H9 (cell line): Measurements from ENCODE around the gene EMP3. TPM values are rescaled to one million over a fixed set of nuclear protein-coding genes. Genes with fewer than 3 reads are reported as not detected.

Source experiments
- DNase-seq: peaks from one replicate; pipeline ENCODE4 v3.0.0-alpha.2; 2017
- H2AFZ ChIP-seq: one replicate; pipeline ENCODE4 v1.6.1; 2013; ENCODE audit warnings: mild to moderate bottlenecking, low read length, control low read depth, moderate library complexity
- H2AK5ac ChIP-seq: 2 replicates; pipeline ENCODE4 v1.6.1; 2013; ENCODE audit warnings: low read length, control low read depth, mixed read lengths; ENCODE audit not compliant: insufficient read length
- H2BK120ac ChIP-seq: one replicate; pipeline ENCODE4 v1.6.1; 2013; ENCODE audit warnings: low read depth, mild to moderate bottlenecking, low read length, control low read depth, inconsistent platforms; ENCODE audit not compliant: poor library complexity, severe bottlenecking
- H2BK12ac ChIP-seq: 2 replicates; pipeline ENCODE4 v1.6.1; 2013; ENCODE audit warnings: low read length, control low read depth, mixed read lengths, low read depth; ENCODE audit not compliant: insufficient read length
- H2BK15ac ChIP-seq: 2 replicates; pipeline ENCODE4 v1.6.1; 2013; ENCODE audit warnings: low read depth, low read length, control low read depth
- H2BK20ac ChIP-seq: one replicate; pipeline ENCODE4 v1.6.1; 2013; ENCODE audit warnings: low read depth, mild to moderate bottlenecking, low read length, control low read depth, inconsistent platforms; ENCODE audit not compliant: poor library complexity, severe bottlenecking
- H2BK5ac ChIP-seq: 2 replicates; pipeline ENCODE4 v1.6.1; 2013; ENCODE audit warnings: low read length, control low read depth, mixed read lengths; ENCODE audit not compliant: insufficient read length
- H3K14ac ChIP-seq: 2 replicates; pipeline ENCODE4 v1.6.1; 2013; ENCODE audit warnings: low read length, control low read depth; ENCODE audit not compliant: insufficient read depth
- H3K18ac ChIP-seq: 2 replicates; pipeline ENCODE4 v1.6.1; 2013; ENCODE audit warnings: low read depth, mild to moderate bottlenecking, mixed read lengths, low read length, control low read depth; ENCODE audit not compliant: insufficient read length
- H3K23ac ChIP-seq: 2 replicates; pipeline ENCODE4 v1.6.1; 2013; ENCODE audit warnings: low read length, control low read depth, mixed read lengths, low read depth; ENCODE audit not compliant: insufficient read length
- H3K23me2 ChIP-seq: 2 replicates; pipeline ENCODE4 v1.6.1; 2013; ENCODE audit warnings: low read depth, mild to moderate bottlenecking, mixed read lengths, low read length, control low read depth; ENCODE audit not compliant: insufficient read length, poor library complexity, severe bottlenecking
- H3K27ac ChIP-seq: 2 replicates; pipeline ENCODE4 v1.5.1; 2013; ENCODE audit warnings: low read length, control low read depth, mixed read lengths, low read depth; ENCODE audit not compliant: insufficient read length
- H3K27me3 ChIP-seq: 2 replicates; pipeline ENCODE4 v1.6.1; 2013; ENCODE audit warnings: low read length, control low read depth, inconsistent platforms; ENCODE audit not compliant: insufficient read depth
- H3K4ac ChIP-seq: 2 replicates; pipeline ENCODE4 v1.6.1; 2013; ENCODE audit warnings: low read depth, mild to moderate bottlenecking, control low read depth, inconsistent platforms, low read length, moderate library complexity
- H3K4me1 ChIP-seq: 2 replicates; pipeline ENCODE4 v1.6.1; 2013; ENCODE audit warnings: low read length, control low read depth, inconsistent platforms; ENCODE audit not compliant: insufficient read depth
- H3K4me2 ChIP-seq: 2 replicates; pipeline ENCODE4 v1.6.1; 2013; ENCODE audit warnings: low read length, control low read depth, mixed read lengths; ENCODE audit not compliant: insufficient read length, insufficient read depth
- H3K56ac ChIP-seq: 2 replicates; pipeline ENCODE4 v1.6.1; 2013; ENCODE audit warnings: low read depth, mild to moderate bottlenecking, mixed read lengths, low read length, control low read depth; ENCODE audit not compliant: insufficient read length
- H3K79me1 ChIP-seq: 2 replicates; pipeline ENCODE4 v1.6.1; 2013; ENCODE audit warnings: low read depth, mild to moderate bottlenecking, moderate library complexity, low read length, control low read depth, inconsistent platforms; ENCODE audit not compliant: insufficient read depth, poor library complexity, severe bottlenecking
- H3K79me2 ChIP-seq: 2 replicates; pipeline ENCODE4 v1.6.1; 2013; ENCODE audit warnings: low read length, control low read depth, inconsistent platforms; ENCODE audit not compliant: insufficient read depth
- H3K9ac ChIP-seq: 2 replicates; pipeline ENCODE4 v1.6.1; 2013; ENCODE audit warnings: low read length, control low read depth, mixed read lengths; ENCODE audit not compliant: insufficient read length; ENCODE audit errors: extremely low read depth
- H3K9me3 ChIP-seq: one replicate; pipeline ENCODE4 v1.6.1; 2013; ENCODE audit warnings: low read depth, low read length, inconsistent platforms; ENCODE audit not compliant: control insufficient read depth
- H3T11ph ChIP-seq: one replicate; pipeline ENCODE4 v1.6.1; 2013; ENCODE audit warnings: mild to moderate bottlenecking, low read length, control low read depth, inconsistent platforms
- H4K20me1 ChIP-seq: one replicate; pipeline ENCODE4 v1.6.1; 2013; ENCODE audit not compliant: control insufficient read depth, insufficient read length, insufficient read depth
- H4K5ac ChIP-seq: 2 replicates; pipeline ENCODE4 v1.6.1; 2013; ENCODE audit warnings: low read depth, mild to moderate bottlenecking, mixed read lengths, low read length, control low read depth; ENCODE audit not compliant: insufficient read length
- H4K8ac ChIP-seq: replicated peaks from 2 replicates; pipeline ENCODE4 v1.6.1; 2013; ENCODE audit warnings: low read length, control low read depth, mixed read lengths, low read depth; ENCODE audit not compliant: insufficient read length
- H4K91ac ChIP-seq: 2 replicates; pipeline ENCODE4 v1.6.1; 2013; ENCODE audit warnings: low read depth, mild to moderate bottlenecking, moderate library complexity, mixed read lengths, low read length, control low read depth; ENCODE audit not compliant: insufficient read length
- H3K27ac Mint-ChIP-seq, 3 experiments: 2 replicates in 2 of 3; 3 replicates in 1 of 3; pipeline ENCODE4 v1.8.0; 2020 to 2021; ENCODE audit warnings: mixed read lengths in 3 of 3, mild to moderate bottlenecking in 1 of 3, moderate library complexity in 1 of 3
- H3K27me3 Mint-ChIP-seq: 2 replicates; pipeline ENCODE4 v1.8.0; 2021; ENCODE audit warnings: low read depth, mild to moderate bottlenecking, moderate library complexity, mixed read lengths
- H3K36me3 Mint-ChIP-seq, 3 experiments: 2 replicates in 2 of 3; 3 replicates in 1 of 3; pipeline ENCODE4 v1.8.0; 2020 to 2021; ENCODE audit warnings: low read depth in 3 of 3, mixed read lengths in 3 of 3; ENCODE audit not compliant: insufficient read depth in 1 of 3
- H3K4me1 Mint-ChIP-seq, 2 experiments: 2 replicates each; pipeline ENCODE4 v1.8.0; 2020; ENCODE audit warnings: mixed read lengths in 2 of 2
- H3K4me3 Mint-ChIP-seq, 2 experiments: 2 replicates in 1 of 2; 3 replicates in 1 of 2; pipeline ENCODE4 v1.8.0; 2020 to 2021; ENCODE audit warnings: mild to moderate bottlenecking in 2 of 2, mixed read lengths in 2 of 2, moderate library complexity in 1 of 2
- H3K9me3 Mint-ChIP-seq, 2 experiments: 2 replicates in 1 of 2; 3 replicates in 1 of 2; pipeline ENCODE4 v1.8.0; 2020; ENCODE audit warnings: mild to moderate bottlenecking in 2 of 2, mixed read lengths in 2 of 2, moderate library complexity in 1 of 2
- WGBS: extraction: QIAGEN DNeasy Blood & Tissue Kit; methylation state at CpG from one replicate; pipeline ENCODE4 v1.1.7; 2013; ENCODE audit warnings: missing lambda C conversion rate, low lambda C conversion rate, mixed read lengths; ENCODE audit not compliant: insufficient read length; ENCODE audit errors: extremely low coverage; 5-methylcytosine and 5-hydroxymethylcytosine counted together
- total RNA-seq: library from RNA; stranded (reverse); gene quantifications from 2 replicates; pipeline ENCODE4 v1.2.1, GENCODE V29; 2021
- TF ChIP-seq, protein P1 (sequence below): fragments of 200-600 bp; sonication (generic); conservative IDR thresholded peaks from 3 replicates; pipeline ENCODE4 v1.8.0; 2021; ENCODE audit warnings: antibody characterized with exemption, mild to moderate bottlenecking

EMP3 gene
- total RNA-seq, 1 experiment from 2014 or later: 9.6 TPM

DNA sequence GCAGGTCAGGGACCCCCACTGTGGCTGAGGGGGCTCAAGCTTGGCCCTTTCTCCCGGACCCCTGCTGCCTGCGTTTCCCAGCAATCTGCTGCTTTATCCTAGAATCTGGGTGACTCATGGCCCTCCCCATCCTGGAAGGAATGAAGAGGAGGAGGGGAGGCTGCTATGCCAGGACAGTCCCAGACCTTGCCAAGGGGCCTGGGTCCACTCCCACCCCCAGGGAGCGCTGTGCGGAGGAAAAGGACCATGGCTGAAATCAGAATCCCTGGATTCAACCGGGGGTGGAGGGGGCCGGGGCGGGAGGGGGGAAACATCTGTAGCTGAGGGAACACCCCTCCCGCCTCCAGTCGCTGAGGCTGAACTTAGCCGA lies 35.0 kb upstream of the EMP3 start:
- no peaks in the 10 kb centered on the region for H3K27me3 Mint-ChIP-seq
- H3K4me3 Mint-ChIP-seq: peak overlapping the region; percentile 61 to 83

More for the DNA sequence above, 35.0 kb upstream of the EMP3 start:
- H2BK120ac ChIP-seq: no peak overlapping the region
- no peak overlapping the region for H2BK15ac ChIP-seq
- H3K79me1 ChIP-seq: no peaks in the 10 kb centered on the region
- no peaks in the 10 kb centered on the region for H3K79me2 ChIP-seq
- no peak overlapping the region for H2BK20ac ChIP-seq
- peaks cover 6% of the 10 kb centered on the region for H3K23me2 ChIP-seq
- H3T11ph ChIP-seq: no peak overlapping the region
- peaks cover 0 to 6% of the 10 kb centered on the region in 2 experiments; a peak in 2 of 5 replicates for H3K9me3 Mint-ChIP-seq
- no peaks in the 10 kb centered on the region for H4K20me1 ChIP-seq
- peak; percentile 89 for DNase-seq
- H3K27ac Mint-ChIP-seq: no peak overlapping the region
- H3K18ac ChIP-seq: no peak overlapping the region
- no peak overlapping the region for H2BK5ac ChIP-seq
- H2AK5ac ChIP-seq: no peak overlapping the region
- H3K4me2 ChIP-seq: peak overlapping the region; percentile 96
- no peak overlapping the region for H3K27ac ChIP-seq
- H3K14ac ChIP-seq: no peak overlapping the region
- H2BK12ac ChIP-seq: no peak overlapping the region
- no peak overlapping the region for H3K4ac ChIP-seq
- TF ChIP-seq, protein P1, sequence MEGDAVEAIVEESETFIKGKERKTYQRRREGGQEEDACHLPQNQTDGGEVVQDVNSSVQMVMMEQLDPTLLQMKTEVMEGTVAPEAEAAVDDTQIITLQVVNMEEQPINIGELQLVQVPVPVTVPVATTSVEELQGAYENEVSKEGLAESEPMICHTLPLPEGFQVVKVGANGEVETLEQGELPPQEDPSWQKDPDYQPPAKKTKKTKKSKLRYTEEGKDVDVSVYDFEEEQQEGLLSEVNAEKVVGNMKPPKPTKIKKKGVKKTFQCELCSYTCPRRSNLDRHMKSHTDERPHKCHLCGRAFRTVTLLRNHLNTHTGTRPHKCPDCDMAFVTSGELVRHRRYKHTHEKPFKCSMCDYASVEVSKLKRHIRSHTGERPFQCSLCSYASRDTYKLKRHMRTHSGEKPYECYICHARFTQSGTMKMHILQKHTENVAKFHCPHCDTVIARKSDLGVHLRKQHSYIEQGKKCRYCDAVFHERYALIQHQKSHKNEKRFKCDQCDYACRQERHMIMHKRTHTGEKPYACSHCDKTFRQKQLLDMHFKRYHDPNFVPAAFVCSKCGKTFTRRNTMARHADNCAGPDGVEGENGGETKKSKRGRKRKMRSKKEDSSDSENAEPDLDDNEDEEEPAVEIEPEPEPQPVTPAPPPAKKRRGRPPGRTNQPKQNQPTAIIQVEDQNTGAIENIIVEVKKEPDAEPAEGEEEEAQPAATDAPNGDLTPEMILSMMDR: peak; percentile 68
- H3K9ac ChIP-seq: no peak overlapping the region
- H4K91ac ChIP-seq: no peak overlapping the region
- H3K56ac ChIP-seq: no peak overlapping the region
- WGBS: no CpG with 5 or more reads among the region's 10 CpGs
- no peak overlapping the region for H2AFZ ChIP-seq
- H3K36me3 Mint-ChIP-seq: peaks cover 19 to 35% (median 33%) of the 10 kb centered on the region in 3 experiments
- no peaks in the 10 kb centered on the region for H3K27me3 ChIP-seq
- peaks cover 7% of the 10 kb centered on the region for H3K9me3 ChIP-seq
- no peak overlapping the region for H4K5ac ChIP-seq
- no peaks in the 10 kb centered on the region; the same call in 1 of the 2 replicates for H3K4me1 ChIP-seq
- H3K23ac ChIP-seq: no peak overlapping the region
- peaks cover 13 to 16% of the 10 kb centered on the region in 2 experiments for H3K4me1 Mint-ChIP-seq
- no peak overlapping the region for H4K8ac ChIP-seq
